Measurements from ENCODE around the gene IL24.

Gene IL24

GRCh38 chr1:206854401-206855129 is 42.7 kb upstream of the IL24 start:
- no peak for TF ChIP-seq CTCF (IDR thresholded peaks at IDR 0.05)
- Histone ChIP-seq H3K36me3 (no peaks in the 10 kb centered on the region), H3K27me3 (no peaks in the 10 kb centered on the region), H3K27ac (no peak overlapping the region), H3K4me3 (ENCODE audit: low read depth in 1 of 2, low read length in 1 of 2) (no peak overlapping the region), H3K4me1 (ENCODE audit: control insufficient read depth in 1 of 2, insufficient read depth in 1 of 2, low read depth in 1 of 2, low read length in 1 of 2) (peaks cover 0 to 3% of the 10 kb centered on the region in 2 experiments), H3K9me3 (no peaks in the 10 kb centered on the region)

- no peak for TF ChIP-seq CTCF (IDR thresholded peaks at IDR 0.05)
- H3K27ac ChIP-seq = no peak overlapping the region
- peaks cover 5% of the 10 kb centered on the region for H3K27me3 ChIP-seq
- no peaks in the 10 kb centered on the region for H3K36me3 ChIP-seq
- H3K9me3 ChIP-seq = no peaks in the 10 kb centered on the region
- H3K4me3 ChIP-seq (ENCODE audit: low read depth in 1 of 2, low read length in 1 of 2) = no peak overlapping the region
- H3K4me1 ChIP-seq (ENCODE audit: control insufficient read depth in 1 of 2, insufficient read depth in 1 of 2, low read depth in 1 of 2, low read length in 1 of 2) = peaks cover 0 to 3% of the 10 kb centered on the region in 2 experiments
Observed at GRCh38 chr1:206855859-206856258, 41.4 kb upstream of the IL24 start.

- no peaks in the 10 kb centered on the region for H3K9me3 ChIP-seq
- H3K4me1 ChIP-seq (ENCODE audit: control insufficient read depth in 1 of 2, insufficient read depth in 1 of 2, low read depth in 1 of 2, low read length in 1 of 2) = peaks cover 0 to 3% of the 10 kb centered on the region in 2 experiments
- TF ChIP-seq CTCF (IDR thresholded peaks at IDR 0.05) = no peak
Observed at GRCh38 chr1:206856674-206857464, 40.4 kb upstream of the IL24 start.

GRCh38 chr1:206859082-206859521 is 38.1 kb upstream of the IL24 start:
- Histone ChIP-seq H3K27me3 (peaks cover 24% of the 10 kb centered on the region), H3K9me3 (no peaks in the 10 kb centered on the region), H3K4me3 (ENCODE audit: low read depth in 1 of 2, low read length in 1 of 2) (no peak overlapping the region), H3K4me1 (ENCODE audit: control insufficient read depth in 1 of 2, insufficient read depth in 1 of 2, low read depth in 1 of 2, low read length in 1 of 2) (peaks cover 0 to 3% of the 10 kb centered on the region in 2 experiments), H3K36me3 (no peaks in the 10 kb centered on the region), H3K27ac (no peak overlapping the region)
- no peak for TF ChIP-seq CTCF (IDR thresholded peaks at IDR 0.05)

More at GRCh38 chr1:206856674-206857464, 40.4 kb upstream of the IL24 start:
- Histone ChIP-seq H3K27me3 (peaks cover 13% of the 10 kb centered on the region), H3K36me3 (no peaks in the 10 kb centered on the region), H3K4me3 (ENCODE audit: low read depth in 1 of 2, low read length in 1 of 2) (no peak overlapping the region), H3K27ac (no peak overlapping the region)

- Histone ChIP-seq H3K4me3 (ENCODE audit: low read depth in 1 of 2, low read length in 1 of 2) (no peak overlapping the region), H3K9me3 (no peaks in the 10 kb centered on the region), H3K27ac (no peak overlapping the region), H3K27me3 (peaks cover 30% of the 10 kb centered on the region), H3K4me1 (ENCODE audit: control insufficient read depth in 1 of 2, insufficient read depth in 1 of 2, low read depth in 1 of 2, low read length in 1 of 2) (peaks cover 0 to 3% of the 10 kb centered on the region in 2 experiments), H3K36me3 (no peaks in the 10 kb centered on the region)
- TF ChIP-seq CTCF (IDR thresholded peaks at IDR 0.05) = no peak
Observed at GRCh38 chr1:206860165-206860564, 37.1 kb upstream of the IL24 start.
